Muscle layer of colon (tissue), 2 donors: ENCODE data around the gene TDRD9.

Source experiments
- H3K27ac ChIP-seq: one replicate; pipeline ENCODE4 v1.7.0; 2013; ENCODE audit warnings: low read depth, mild to moderate bottlenecking, low read length, moderate library complexity
- H3K27me3 ChIP-seq, 2 donors: one replicate each; pipeline ENCODE4 v1.7.0; 2013; ENCODE audit warnings: low read length in 2 of 2, mild to moderate bottlenecking in 2 of 2; ENCODE audit not compliant: insufficient read depth in 2 of 2, control insufficient read depth in 1 of 2
- H3K36me3 ChIP-seq: one replicate; pipeline ENCODE4 v1.7.0; 2013; ENCODE audit warnings: mild to moderate bottlenecking, low read length; ENCODE audit not compliant: insufficient read depth
- H3K4me1 ChIP-seq: one replicate; pipeline ENCODE4 v1.7.0; 2013; ENCODE audit warnings: mild to moderate bottlenecking, low read length; ENCODE audit not compliant: insufficient read depth
- H3K4me3 ChIP-seq, 2 donors: one replicate each; pipeline ENCODE4 v1.7.0; 2013; ENCODE audit warnings: low read length in 2 of 2, low read depth in 1 of 2, mild to moderate bottlenecking in 1 of 2, moderate library complexity in 1 of 2
- H3K9ac ChIP-seq: one replicate; pipeline ENCODE4 v1.7.0; 2013; ENCODE audit warnings: low read length
- H3K9me3 ChIP-seq: one replicate; pipeline ENCODE4 v1.7.0; 2013; ENCODE audit warnings: mild to moderate bottlenecking, low read length
- donor health status: abdominal sarcoma.
- donor health status: Adenocarcinoma of cecum.

Gene TDRD9

DNA sequence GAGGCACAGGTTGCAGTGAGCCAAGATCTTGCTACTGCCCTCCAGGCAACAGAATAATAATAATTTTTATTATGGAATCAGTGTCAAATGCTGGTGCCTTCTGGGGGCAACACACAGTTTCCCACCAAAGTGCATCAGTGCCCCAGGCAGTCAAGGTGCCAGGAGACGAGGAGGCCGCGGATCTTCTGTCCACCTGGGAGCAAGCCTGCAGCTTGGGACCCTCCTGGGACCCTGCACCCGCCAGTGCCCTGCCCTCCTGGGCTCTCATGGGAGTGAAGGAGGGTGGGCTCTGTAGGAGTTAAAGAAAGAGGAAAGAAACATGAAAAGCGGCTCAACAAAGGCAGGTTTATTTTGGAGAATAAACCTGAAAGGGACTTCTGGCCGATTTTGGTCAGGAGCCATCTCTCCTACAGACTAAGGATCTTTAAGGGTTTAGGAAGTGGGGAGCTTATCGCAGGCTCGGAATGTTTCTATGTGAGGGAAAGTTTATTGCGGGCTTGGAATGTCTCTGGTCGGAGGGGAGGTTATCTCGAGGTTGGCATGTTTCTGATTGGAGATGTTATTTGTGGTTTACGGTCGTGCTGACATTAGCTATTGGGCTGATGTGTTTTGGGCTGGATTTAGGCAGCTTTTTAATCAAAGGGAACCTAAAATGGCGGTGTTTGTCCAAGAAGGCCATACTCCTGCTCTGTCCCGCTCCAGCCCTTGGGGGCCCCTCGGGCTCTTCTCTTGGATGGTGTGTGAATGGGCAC lies 156.2 kb downstream of the TDRD9 start:
- Histone ChIP-seq H3K36me3 (no peaks in the 10 kb centered on the region), H3K4me1 (no peaks in the 10 kb centered on the region), H3K4me3 (no peak overlapping the region), H3K9ac (no peak overlapping the region), H3K9me3 (no peaks in the 10 kb centered on the region), H3K27me3 (peaks cover 0 to 23% of the 10 kb centered on the region in 2 donors), H3K27ac (no peak overlapping the region)

DNA sequence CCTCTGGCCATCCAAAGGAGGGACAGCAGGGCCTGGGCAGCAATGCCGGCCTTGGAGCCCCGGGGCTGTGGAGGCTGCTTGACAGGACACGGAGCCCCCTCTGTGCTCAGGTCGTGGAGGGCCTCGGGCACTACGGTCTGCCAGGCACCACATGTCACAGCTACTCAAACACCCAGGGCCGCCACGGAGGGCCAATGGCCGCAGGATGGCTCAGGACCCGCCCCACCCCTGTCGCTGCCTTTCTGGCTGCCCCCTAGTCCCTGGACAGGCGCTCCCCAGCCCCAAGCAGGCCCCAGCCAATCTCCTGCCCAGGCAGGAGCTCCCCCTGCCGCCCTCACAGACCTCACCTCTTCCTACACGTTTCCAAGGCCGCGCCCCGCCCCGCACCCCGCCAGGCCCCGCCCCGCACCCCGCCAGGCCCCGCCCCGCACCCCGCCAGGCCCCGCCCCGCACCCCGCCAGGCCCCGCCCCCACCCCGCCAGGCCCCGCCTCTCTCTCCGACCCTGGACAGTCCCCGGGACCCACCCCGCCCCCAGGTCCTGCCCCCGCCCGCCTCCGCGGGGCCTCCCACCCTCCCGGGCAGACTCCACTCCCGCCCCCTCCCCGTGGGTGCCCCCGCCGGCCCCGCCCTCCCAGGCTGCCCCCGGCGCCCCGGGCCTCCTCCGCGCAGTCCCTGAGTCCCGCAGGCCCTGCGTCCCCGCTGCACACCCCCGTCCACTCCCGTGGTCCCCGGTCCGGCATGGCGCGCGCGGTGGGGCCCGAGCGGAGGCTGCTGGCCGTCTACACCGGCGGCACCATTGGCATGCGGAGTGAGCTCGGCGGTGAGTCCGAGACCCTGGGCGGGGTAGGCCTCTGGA lies 157.0 kb downstream of the TDRD9 start, which contains the start of gene ASPG:
ASPG (plus strand) TSS at position 669 of the 857 bp plus-strand sequence; CDS start at position 740, 71 bp downstream.
- no peaks in the 10 kb centered on the region for H3K9me3 ChIP-seq
- H3K9ac ChIP-seq = no peak within 1 kb of the TSS
- H3K4me3 ChIP-seq = no peak within 1 kb of the TSS
- no peak within 1 kb of the TSS for H3K27ac ChIP-seq
- H3K36me3 ChIP-seq = no peaks in the 10 kb centered on the region
- H3K4me1 ChIP-seq = no peaks in the 10 kb centered on the region
- H3K27me3 ChIP-seq = peaks cover 0 to 23% of the 10 kb centered on the region in 2 donors

DNA sequence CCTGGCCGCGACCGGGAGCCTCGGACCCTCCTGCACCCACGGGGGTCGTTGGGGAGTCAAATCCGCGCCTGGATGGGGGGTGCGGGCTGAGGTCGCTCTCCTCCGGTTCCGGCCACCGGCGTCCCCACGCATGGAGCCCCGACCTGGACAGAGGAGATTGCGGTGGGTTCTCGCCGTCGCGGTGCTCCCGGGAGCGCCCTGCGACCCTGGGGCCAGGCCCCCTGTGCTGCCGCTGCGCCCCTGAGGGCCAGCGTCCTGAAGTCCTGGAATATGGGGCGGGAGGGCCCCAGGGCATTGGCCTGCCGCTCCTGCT lies 157.6 kb downstream of the TDRD9 start:
- H3K9me3 ChIP-seq = no peaks in the 10 kb centered on the region
- H3K27me3 ChIP-seq = peaks cover 0 to 23% of the 10 kb centered on the region in 2 donors
- H3K4me3 ChIP-seq = no peak overlapping the region
- no peaks in the 10 kb centered on the region for H3K4me1 ChIP-seq
- no peak overlapping the region for H3K27ac ChIP-seq
- no peaks in the 10 kb centered on the region for H3K36me3 ChIP-seq
- no peak overlapping the region for H3K9ac ChIP-seq

DNA sequence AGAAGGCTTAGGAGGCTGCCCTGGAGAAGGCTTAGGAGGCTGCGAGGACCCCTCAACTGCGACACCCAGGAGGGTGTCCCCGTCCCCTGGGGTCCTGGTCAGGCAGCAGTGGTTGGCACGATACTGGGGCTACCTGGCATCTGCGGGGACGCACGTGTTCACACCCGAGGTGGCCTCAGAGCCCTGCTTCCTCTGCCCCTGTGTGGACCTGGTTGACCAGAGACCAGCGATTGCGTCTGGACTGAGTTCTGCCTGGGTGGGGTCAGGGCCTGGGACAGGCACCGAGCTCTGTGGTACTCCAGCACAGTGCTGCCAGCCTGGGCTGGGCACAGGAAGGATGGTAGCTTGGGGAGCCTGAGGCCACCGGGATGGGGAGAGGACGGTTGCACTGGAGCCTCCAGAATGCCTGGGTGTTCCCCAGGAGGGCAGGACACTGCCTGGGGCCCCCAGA lies 158.0 kb downstream of the TDRD9 start:
- H3K4me3 ChIP-seq = no peak overlapping the region

DNA sequence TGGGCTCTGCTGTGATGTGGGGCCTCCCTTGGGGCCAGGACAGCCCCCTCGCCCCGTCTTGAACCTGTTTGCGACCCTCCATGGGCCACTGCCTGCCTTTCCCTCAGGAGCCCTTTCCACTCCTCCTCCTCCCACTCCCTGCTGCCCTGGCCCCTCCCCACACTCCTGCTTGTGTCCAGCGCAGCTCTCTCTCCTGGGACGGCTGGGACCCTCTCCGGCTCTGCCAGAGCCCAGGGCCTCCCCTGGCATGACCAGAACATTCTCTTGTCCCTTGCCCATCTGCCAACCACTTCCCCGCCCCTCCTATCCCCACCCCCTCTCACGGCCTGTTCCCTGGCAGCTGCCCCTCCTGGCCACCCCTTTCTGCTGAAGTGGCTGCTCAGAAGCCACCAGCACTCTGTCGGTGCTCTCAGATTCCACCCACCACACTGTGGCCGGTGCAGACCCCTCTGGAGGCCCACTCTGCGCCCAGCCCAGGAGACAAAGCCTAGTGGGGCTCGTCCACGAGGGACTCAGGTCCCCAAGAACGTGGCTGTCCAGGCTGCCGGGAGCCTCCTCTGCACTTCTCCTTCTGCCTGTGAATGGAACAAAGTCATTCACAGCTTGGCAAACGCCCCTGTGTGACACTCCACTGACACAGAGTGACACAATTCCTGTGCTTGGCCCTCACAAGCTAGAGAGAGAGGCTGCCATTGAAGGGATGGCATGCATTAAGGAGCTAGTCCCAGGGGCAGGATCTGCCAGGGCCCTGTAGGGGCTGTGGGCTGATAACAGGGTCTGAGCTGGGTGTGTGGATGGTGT lies 158.6 kb downstream of the TDRD9 start:
- no peaks in the 10 kb centered on the region for H3K9me3 ChIP-seq
- H3K4me1 ChIP-seq = no peaks in the 10 kb centered on the region
- H3K36me3 ChIP-seq = no peaks in the 10 kb centered on the region
- H3K27ac ChIP-seq = no peak overlapping the region
- no peak overlapping the region for H3K9ac ChIP-seq
- H3K27me3 ChIP-seq = peaks cover 0 to 24% of the 10 kb centered on the region in 2 donors
- no peak overlapping the region for H3K4me3 ChIP-seq

More for the DNA sequence above, 158.0 kb downstream of the TDRD9 start:
- Histone ChIP-seq H3K36me3 (no peaks in the 10 kb centered on the region), H3K4me1 (no peaks in the 10 kb centered on the region), H3K9ac (no peak overlapping the region), H3K27me3 (peaks cover 0 to 23% of the 10 kb centered on the region in 2 donors), H3K27ac (no peak overlapping the region), H3K9me3 (no peaks in the 10 kb centered on the region)

DNA sequence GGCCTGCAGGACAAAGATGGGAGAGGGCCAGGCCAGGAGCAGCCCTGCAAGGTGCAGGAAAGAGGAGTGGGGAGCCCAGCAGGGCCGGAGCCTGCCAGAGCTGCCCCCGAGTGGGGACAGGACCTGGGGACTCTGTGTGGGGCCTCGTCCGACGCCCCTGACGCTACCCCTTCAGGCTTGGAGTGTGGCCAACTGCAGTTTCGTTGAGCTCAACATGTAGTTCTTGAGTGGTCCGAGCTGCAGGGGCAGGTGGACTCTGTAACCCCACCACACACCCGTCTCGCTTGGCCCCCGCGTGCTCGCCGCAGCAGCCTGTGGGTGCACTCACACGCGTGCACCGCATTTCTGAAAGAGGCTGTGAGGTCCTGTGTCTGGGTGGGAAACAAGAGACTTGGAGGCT lies 159.2 kb downstream of the TDRD9 start:
- no peak overlapping the region for H3K4me3 ChIP-seq
- H3K27me3 ChIP-seq = peaks cover 0 to 27% of the 10 kb centered on the region in 2 donors
- no peaks in the 10 kb centered on the region for H3K4me1 ChIP-seq
- H3K9ac ChIP-seq = no peak overlapping the region
- H3K27ac ChIP-seq = no peak overlapping the region
- H3K9me3 ChIP-seq = no peaks in the 10 kb centered on the region
- H3K36me3 ChIP-seq = no peaks in the 10 kb centered on the region

DNA sequence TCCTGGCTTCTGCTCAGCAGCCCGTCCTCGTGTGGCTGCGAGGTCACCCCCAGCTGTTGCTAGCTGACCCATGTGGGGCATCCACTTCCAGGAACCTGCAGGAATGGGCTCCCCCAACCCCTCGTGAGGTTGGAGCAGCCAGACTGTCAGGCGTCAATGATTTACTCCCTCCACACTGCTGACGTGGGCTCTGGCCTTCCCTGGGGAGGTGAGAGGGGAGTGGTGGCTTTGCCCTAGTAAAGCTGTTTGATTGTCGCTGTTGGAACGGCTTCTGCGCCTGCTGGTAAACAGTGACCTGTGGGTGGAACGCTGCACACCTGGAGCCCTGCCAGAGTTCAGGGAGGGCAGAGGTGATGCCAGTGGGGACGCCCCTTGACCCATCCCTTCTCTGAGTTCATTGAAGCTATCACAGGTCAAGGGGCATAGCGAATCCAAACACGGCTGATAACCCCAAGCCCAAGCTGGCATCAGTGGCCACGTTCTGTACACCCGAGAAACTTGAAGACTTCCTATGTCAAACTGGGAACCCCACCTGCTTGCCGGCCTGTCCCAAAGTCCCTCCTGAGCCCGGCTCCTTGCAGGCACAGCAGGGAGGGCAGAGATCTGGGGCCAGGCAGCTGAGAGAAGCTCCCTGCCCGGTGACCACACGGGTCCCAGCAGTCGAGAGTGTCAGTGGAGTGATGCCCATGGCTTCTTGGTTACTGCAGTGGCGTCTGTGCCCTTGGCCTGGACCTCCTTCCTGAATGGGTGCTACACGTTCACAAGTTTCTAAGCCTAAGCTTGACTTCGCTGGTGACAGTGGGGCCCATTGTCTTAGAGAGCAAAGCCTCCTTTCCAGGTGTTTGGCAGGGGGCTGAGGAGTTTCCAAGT lies 160.0 kb downstream of the TDRD9 start:
- Histone ChIP-seq H3K36me3 (no peaks in the 10 kb centered on the region), H3K27me3 (peaks cover 0 to 27% of the 10 kb centered on the region in 2 donors), H3K4me3 (no peak overlapping the region), H3K9me3 (no peaks in the 10 kb centered on the region), H3K4me1 (no peaks in the 10 kb centered on the region), H3K9ac (no peak overlapping the region), H3K27ac (no peak overlapping the region)

DNA sequence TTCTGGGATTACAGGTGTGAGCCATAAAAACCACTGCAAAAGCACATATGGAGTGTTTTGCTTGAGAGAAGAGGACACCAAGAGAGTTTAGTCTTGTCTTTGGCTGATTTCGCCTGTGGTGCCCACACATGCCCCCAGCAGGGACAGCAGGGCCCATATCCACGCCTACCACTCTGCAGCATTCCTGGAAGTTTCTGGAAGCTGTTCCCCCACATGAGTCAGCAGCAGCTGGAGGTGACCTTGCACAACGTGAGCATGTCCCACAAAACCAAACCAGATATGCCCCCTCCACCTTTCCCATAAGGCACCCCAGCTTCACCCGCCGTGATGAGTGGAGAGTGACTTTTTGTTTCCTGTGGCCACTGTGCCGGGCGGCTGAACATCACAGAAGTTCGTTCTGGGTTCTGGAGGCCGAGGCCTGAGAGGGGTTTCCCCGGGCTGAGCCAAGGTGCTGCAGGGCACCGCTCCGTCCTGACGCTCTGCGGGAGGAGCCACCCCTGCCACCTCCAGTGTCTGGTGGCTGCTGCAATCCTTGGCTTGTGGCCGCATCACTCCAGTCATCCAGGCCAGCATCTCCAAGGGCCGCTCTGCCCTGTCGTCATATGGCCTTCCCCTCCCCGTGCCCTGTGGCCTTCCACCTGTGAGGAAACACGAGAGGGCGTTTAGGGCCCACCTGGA lies 162.0 kb downstream of the TDRD9 start:
- Histone ChIP-seq H3K27me3 (peaks cover 0 to 37% of the 10 kb centered on the region in 2 donors), H3K4me3 (no peak overlapping the region), H3K4me1 (no peaks in the 10 kb centered on the region), H3K36me3 (no peaks in the 10 kb centered on the region), H3K9me3 (no peaks in the 10 kb centered on the region), H3K9ac (no peak overlapping the region), H3K27ac (no peak overlapping the region)

DNA sequence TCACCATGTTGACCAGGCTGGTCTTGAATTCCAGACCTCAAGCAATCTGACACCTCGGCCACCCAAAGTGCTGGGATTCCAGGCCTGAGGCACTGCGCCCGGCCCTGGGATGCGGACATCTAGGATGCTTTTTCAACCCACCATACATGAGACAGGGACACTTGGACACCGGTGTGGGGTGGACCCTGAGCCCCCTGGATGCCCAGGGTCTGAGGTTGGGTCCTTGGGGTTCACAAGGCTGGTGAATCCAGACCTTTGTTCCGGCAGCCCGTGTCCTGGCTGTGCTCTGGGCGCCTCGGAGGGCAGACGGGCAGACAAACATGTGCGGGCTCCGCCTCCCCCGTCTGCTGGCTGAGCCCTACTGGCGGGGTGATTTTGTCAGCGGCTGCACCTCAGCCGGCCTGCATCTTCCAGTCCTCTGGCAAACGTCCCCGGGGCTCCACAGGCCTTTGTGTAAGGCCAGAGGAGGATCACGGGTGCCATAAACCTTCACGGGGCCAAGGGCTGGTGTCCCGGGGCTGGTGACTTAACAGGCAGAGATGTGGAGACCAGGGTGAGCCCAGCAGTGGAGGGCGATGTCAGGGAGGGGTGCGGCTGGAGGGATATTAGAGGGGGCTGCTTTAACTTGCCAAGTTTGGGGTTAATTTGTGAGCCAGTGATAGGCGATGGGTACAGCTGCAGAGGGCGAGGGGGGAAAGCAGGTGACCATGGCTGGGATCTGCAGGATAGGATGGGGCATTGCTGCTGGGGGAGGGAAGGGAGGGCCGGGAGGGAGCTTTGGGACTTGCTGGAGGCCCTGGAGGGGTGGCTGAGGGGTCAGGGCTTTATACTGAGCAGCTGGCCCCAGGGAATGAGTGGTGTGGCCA lies 163.0 kb downstream of the TDRD9 start:
- H3K4me3 ChIP-seq = no peak overlapping the region
- peaks cover 0 to 34% of the 10 kb centered on the region in 2 donors for H3K27me3 ChIP-seq
- no peaks in the 10 kb centered on the region for H3K9me3 ChIP-seq
- no peak overlapping the region for H3K9ac ChIP-seq
- no peaks in the 10 kb centered on the region for H3K36me3 ChIP-seq
- H3K4me1 ChIP-seq = no peaks in the 10 kb centered on the region
- no peak overlapping the region for H3K27ac ChIP-seq
